Activated CD8-positive, alpha-beta T cell treated with anti-CD3 and anti-CD28 coated beads, Interleukin-2, amount 10 ng/mL, durations not matched to agents 7 days and 5 days (primary cell): ENCODE results near the gene KLHDC8A. TPM values are rescaled to one million over a fixed set of nuclear protein-coding genes. Genes with fewer than 3 reads are reported as not detected.

Experiments
- ATAC-seq: fragments of 150-1000 bp; cut with Tn5 transposase; one replicate; pipeline ENCODE4 v1.10.0; 2021; ENCODE audit warnings: moderate library complexity
- CTCF ChIA-PET: fragments of 350-600 bp; sonication (Branson Sonifier 250); formaldehyde crosslinking; loops from one replicate; lab custom pipeline; 2021; ENCODE audit warnings: antibody characterized with exemption; lab: Charles Lee
- POLR2A ChIA-PET: fragments of 350-600 bp; sonication (Branson Sonifier 250); formaldehyde crosslinking; loops from one replicate; lab custom pipeline; 2021; ENCODE audit warnings: antibody characterized with exemption; lab: Charles Lee
- DNase-seq: peaks from one replicate; pipeline ENCODE4 v3.0.0-alpha.2; 2020
- H3K27ac Mint-ChIP-seq: one replicate; pipeline ENCODE4 v1.8.0; 2021; ENCODE audit warnings: mild to moderate bottlenecking, mixed read lengths
- H3K27me3 Mint-ChIP-seq: one replicate; pipeline ENCODE4 v1.8.0; 2021; ENCODE audit warnings: low read depth, mixed read lengths
- H3K36me3 Mint-ChIP-seq: one replicate; pipeline ENCODE4 v1.8.0; 2021; ENCODE audit warnings: low read depth, mixed read lengths
- H3K4me1 Mint-ChIP-seq: one replicate; pipeline ENCODE4 v1.8.0; 2021; ENCODE audit warnings: low read depth, mixed read lengths
- H3K4me3 Mint-ChIP-seq: one replicate; pipeline ENCODE4 v1.8.0; 2021; ENCODE audit warnings: mild to moderate bottlenecking, mixed read lengths
- H3K9me3 Mint-ChIP-seq: one replicate; pipeline ENCODE4 v1.8.0; 2022; ENCODE audit warnings: mixed read lengths; ENCODE audit not compliant: insufficient read depth
- total RNA-seq, 2 experiments: library from RNA; stranded (reverse); gene quantifications; one replicate each; pipeline ENCODE4 v1.2.3, GENCODE V29; 2021

Gene KLHDC8A
- total RNA-seq, 2 experiments from 2014 or later, result not detected

DNA sequence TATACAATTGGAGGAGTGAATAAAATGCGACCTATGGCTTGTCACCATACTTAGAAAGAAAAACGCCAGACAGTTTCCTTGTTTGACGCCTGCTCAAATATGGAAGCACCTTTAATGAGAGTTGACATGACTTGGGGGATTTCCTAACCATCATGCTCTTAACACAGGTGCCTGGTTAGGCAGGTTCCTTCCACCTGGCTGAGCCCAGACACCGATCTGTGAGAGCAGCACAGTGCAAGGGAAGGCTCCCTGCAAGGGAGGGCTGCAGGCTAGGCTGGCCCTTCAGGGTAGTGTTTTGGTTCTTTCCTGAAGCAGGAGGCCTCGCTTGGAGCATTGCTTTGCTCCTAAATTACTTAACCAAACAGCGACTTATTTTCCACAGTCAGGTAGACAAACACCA is 24.6 kb upstream of the KLHDC8A start:
- no peaks in the 10 kb centered on the region for H3K4me1 Mint-ChIP-seq
- H3K27me3 Mint-ChIP-seq, result peaks cover 4% of the 10 kb centered on the region
- DNase-seq, result no peak
- H3K9me3 Mint-ChIP-seq, result no peaks in the 10 kb centered on the region
- ChIA-PET CTCF (interaction anchor here (0.8 to 1.2 kb wide), 4 partner anchors 16 to 104 kb away, joined by 3 to 7 read pairs (median 4); no protein-coding TSS in a partner anchor), POLR2A (no interaction called here)
- no peak overlapping the region for H3K4me3 Mint-ChIP-seq
- H3K27ac Mint-ChIP-seq, result no peak overlapping the region
- no peak for ATAC-seq
- H3K36me3 Mint-ChIP-seq, result no peaks in the 10 kb centered on the region

DNA sequence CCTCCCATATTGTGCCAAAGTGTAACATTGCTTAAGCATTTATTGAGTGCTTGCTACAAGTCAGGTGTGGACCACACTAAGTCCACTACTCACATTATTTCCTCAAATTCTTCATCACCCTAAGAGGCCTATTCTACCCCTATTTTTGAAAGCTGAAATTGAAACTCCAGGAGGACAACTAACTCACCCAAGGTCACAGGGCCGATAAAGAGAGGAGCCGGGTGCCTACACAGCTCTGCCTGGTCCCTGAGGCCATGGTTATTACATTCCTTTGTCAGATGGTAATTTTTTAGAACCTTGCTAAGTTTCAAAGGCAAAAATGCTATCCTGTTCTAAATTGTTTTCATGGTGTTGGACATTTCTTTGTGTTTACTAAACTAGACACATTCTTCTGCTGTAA is 24.2 kb upstream of the KLHDC8A start:
- Mint-ChIP-seq H3K27ac (no peak overlapping the region), H3K4me3 (no peak overlapping the region), H3K9me3 (no peaks in the 10 kb centered on the region), H3K4me1 (no peaks in the 10 kb centered on the region), H3K27me3 (peaks cover 9% of the 10 kb centered on the region), H3K36me3 (no peaks in the 10 kb centered on the region)
- ATAC-seq (no peak), DNase-seq (no peak)
- POLR2A ChIA-PET, result no interaction called here
- CTCF ChIA-PET, result interaction anchor here (0.8 to 1.2 kb wide), 5 partner anchors 16 to 106 kb away, joined by 3 to 7 read pairs (median 3); no protein-coding TSS in a partner anchor

DNA sequence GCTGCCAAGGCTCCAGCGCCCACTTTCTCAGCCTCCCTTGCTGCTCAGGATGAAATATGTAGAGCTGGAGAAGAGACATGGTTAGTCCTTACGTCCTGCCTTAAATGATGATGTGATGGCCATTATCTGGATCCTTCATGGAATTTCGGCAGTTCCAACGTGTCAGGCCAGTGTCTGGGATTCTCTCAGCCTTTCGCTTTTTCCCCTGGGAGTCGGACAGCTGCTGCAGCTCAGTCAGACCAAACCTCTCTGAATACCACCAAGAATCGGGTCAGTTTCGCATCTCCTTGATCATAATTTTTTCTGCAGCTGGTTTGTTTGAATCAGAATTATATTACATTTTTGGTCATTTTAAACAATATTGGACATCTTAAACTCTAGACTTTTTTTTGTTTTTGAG is 22.3 kb upstream of the KLHDC8A start:
- ChIA-PET CTCF (no interaction called here), POLR2A (no interaction called here)
- no peak for DNase-seq

DNA sequence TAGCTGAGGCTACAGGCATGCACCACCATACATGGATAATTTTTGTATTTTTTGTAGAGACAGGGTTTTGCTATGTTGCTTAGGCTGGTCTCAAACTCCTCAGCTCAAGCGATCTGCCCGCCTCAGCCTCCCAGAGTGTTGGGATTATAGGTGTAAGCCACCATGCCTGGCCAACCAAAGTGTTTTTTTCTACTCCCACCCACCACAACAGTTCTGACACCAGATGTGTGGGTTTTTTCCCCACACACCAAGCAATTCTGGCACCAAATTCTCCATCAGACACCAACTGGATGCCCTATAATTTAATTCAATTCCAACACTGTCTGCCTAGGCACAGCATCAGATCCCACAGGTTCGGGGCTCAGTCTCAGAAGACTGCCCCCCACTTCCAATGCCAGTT is 20.6 kb upstream of the KLHDC8A start:
- no peak for DNase-seq
- POLR2A ChIA-PET, result no interaction called here
- ATAC-seq, result no peak
- Mint-ChIP-seq H3K36me3 (no peaks in the 10 kb centered on the region), H3K9me3 (no peaks in the 10 kb centered on the region), H3K4me3 (no peak overlapping the region), H3K27ac (no peak overlapping the region), H3K4me1 (peaks cover 5% of the 10 kb centered on the region), H3K27me3 (peaks cover 29% of the 10 kb centered on the region)
- CTCF ChIA-PET, result interaction anchor here (0.9 kb wide), 1 partner anchor 23 kb away, joined by 3 read pairs; no protein-coding TSS in a partner anchor

More for the DNA sequence above, 22.3 kb upstream of the KLHDC8A start:
- no peak for ATAC-seq
- no peak overlapping the region for H3K4me3 Mint-ChIP-seq
- no peaks in the 10 kb centered on the region for H3K9me3 Mint-ChIP-seq
- H3K27me3 Mint-ChIP-seq, result peaks cover 18% of the 10 kb centered on the region
- H3K27ac Mint-ChIP-seq, result no peak overlapping the region
- no peaks in the 10 kb centered on the region for H3K36me3 Mint-ChIP-seq
- peaks cover 2% of the 10 kb centered on the region for H3K4me1 Mint-ChIP-seq

DNA sequence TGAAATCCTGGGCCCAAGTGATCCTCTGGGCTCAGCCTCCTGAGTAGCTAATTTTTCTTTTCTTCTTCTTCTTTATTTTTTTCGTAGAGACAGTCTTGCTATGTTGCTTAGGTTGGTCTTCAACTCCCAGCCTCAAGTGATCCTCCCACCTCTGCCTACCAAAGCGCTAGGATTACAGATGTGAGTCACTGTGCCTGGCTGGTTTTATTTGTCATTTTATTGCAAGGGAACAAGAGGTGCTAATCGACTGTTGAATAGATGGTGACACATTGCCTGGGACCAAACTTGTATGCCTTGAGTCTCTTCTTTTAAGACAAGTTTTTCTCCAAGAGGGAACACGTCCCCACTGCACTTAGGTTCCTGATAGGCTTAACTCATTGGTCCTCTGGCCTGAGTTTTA is 20.0 kb upstream of the KLHDC8A start:
- Mint-ChIP-seq H3K4me1 (peaks cover 5% of the 10 kb centered on the region), H3K27me3 (peaks cover 30% of the 10 kb centered on the region), H3K4me3 (no peak overlapping the region), H3K27ac (no peak overlapping the region), H3K36me3 (no peaks in the 10 kb centered on the region), H3K9me3 (no peaks in the 10 kb centered on the region)
- DNase-seq, result no peak
- ATAC-seq, result no peak
- ChIA-PET CTCF (interaction anchor here (0.9 kb wide), 1 partner anchor 22 kb away, joined by 3 read pairs; no protein-coding TSS in a partner anchor), POLR2A (no interaction called here)

DNA sequence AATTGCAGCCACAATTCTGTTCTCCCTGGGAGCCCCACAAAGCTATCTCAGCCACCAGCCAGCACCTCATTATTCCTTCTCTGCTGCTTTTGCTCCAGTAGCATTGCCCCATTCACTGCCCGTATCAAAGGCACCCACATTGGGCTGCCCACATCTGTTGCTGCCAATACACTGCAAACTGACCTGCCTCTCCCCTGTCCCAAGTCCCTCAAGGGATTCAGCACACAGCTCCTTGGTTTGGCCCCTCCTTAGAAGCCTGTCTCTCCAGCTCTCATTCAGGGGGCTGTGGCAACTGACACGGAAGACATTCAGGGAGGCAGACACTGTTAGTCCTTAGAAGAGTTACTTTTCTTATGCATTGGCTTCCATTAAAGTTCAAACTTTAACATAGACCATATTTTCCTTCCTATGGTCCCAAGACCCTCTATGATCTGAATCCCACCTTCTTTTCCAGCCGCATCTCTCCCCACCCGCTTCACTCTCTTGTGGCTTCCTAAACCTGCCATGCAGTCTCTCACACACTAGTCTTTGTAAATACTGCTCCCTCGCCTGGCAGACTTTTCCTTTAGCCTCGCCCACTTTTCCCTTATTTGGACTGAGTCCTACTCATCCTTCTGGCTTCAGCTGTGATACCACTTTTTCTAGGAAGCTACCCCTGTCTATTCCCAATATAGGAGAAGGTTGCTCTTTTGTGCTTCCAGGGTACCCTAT is 19.3 kb upstream of the KLHDC8A start:
- Mint-ChIP-seq H3K4me3 (no peak overlapping the region), H3K27me3 (peaks cover 32% of the 10 kb centered on the region), H3K4me1 (peaks cover 5% of the 10 kb centered on the region), H3K27ac (no peak overlapping the region), H3K36me3 (no peaks in the 10 kb centered on the region), H3K9me3 (no peaks in the 10 kb centered on the region)
- no peak for ATAC-seq
- no peak for DNase-seq
- POLR2A ChIA-PET, result no interaction called here
- CTCF ChIA-PET, result no interaction called here

DNA sequence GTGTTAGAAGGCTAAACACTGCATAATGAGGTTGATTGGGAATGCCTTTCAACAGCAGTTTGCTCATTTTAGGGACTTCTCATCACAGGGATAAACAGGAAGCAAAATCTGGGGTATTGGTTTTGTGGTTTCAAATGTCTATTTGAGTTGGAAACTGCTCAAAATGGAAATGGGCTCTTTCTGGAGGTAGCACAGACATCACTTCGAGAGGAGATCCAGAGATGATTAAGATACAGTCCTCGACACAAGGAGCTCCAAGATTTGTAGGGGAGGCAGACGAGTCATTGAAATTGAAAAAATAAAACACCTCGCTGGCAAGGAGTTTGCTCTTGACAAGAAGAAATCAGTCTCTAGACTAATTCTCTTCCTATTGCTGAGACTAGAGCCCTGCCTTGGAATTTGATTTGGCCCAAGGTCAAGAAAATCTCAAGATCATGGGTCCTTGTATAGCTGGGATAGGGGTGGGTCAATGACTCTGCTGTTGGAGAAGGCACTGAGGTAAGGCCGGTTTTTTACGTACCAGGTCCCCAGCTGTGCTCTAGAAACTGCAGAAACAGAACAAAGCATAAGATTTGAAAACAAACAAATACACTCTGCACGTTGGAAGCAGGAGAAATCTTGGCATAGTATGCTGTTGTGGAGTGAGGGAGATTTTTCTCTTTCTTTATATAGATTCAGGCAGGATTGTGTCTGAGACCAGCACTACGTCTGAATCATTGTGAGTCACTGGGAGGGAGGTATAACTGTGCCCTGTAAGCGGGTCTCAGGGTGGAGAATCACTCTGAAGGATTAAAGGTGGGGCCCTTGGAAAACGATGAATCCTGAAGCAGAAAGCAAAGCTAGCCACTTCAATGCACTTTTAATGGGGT is 17.7 kb upstream of the KLHDC8A start:
- DNase-seq (no peak), ATAC-seq (no peak)
- CTCF ChIA-PET, result interaction anchor here (1.3 kb wide), 2 partner anchors 20 to 23 kb away, joined by 5 to 6 read pairs; no protein-coding TSS in a partner anchor
- Mint-ChIP-seq H3K27me3 (peaks cover 34% of the 10 kb centered on the region), H3K4me3 (no peak overlapping the region), H3K27ac (no peak overlapping the region), H3K36me3 (no peaks in the 10 kb centered on the region), H3K9me3 (no peaks in the 10 kb centered on the region), H3K4me1 (peaks cover 5% of the 10 kb centered on the region)
- POLR2A ChIA-PET, result no interaction called here

DNA sequence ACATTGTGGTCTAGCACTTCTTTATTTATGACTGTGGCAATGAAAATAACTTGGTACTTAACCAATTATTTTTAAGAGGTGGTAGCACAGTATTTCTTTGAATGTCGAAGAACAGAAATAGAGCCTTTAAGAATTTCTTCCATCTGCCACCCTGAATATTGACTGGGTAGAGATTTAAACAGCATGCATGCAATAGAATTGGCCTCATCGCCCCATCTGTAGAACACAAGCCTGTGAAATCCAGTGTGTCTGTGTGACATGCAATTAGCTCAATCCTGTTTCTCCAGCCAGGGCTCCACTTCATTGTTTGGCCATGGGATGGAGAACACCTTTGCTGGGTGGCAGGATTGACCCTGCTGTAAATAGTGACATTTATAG is 17.1 kb upstream of the KLHDC8A start:
- ATAC-seq, result no peak
- no peak for DNase-seq
- peaks cover 5% of the 10 kb centered on the region for H3K4me1 Mint-ChIP-seq
- H3K9me3 Mint-ChIP-seq, result no peaks in the 10 kb centered on the region
- H3K27ac Mint-ChIP-seq, result no peak overlapping the region
- ChIA-PET POLR2A (no interaction called here), CTCF (interaction anchor here (2.4 kb wide), 1 partner anchor 20 kb away, joined by 11 read pairs; no protein-coding TSS in a partner anchor)
- peaks cover 32% of the 10 kb centered on the region for H3K27me3 Mint-ChIP-seq
- no peaks in the 10 kb centered on the region for H3K36me3 Mint-ChIP-seq
- no peak overlapping the region for H3K4me3 Mint-ChIP-seq

DNA sequence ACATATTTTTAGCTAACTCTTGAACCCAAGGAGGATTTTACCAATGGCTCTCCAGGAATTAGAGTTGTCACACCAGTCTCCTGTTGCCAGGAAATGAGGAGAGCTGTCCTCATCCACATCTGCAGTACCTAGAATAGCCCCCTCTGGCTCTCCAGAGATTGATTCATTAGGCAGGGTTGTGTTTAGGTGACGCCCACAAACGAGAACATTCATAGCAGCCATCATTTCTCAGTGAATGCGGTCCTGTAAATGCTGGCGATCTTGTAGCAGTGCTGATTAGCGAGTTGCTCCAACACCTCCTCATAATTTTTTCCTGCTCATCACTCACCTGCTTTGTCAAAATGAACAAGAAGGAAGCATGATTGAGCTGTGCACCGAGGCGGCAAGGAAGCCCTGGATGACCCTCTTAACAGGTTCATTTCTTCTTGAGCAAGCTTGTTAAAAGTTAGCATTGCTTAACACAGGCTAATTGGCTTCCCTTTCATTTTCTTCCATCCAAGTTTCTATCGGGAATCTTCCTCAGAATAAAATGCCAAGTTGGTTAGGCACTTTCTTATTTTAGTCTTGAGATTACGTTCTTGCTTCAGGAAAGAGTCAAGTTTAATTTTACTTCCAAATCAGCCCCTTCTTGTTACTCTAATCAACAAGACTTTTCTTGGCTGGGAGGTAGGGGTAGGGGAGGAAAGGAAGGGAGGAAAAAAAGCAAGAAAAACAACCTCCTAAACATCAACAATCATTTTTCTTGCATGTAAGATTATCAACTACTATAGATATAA is 16.5 kb upstream of the KLHDC8A start:
- Mint-ChIP-seq H3K27ac (no peak overlapping the region), H3K9me3 (no peaks in the 10 kb centered on the region), H3K4me3 (no peak overlapping the region), H3K36me3 (no peaks in the 10 kb centered on the region), H3K27me3 (peaks cover 32% of the 10 kb centered on the region), H3K4me1 (peaks cover 5% of the 10 kb centered on the region)
- CTCF ChIA-PET, result interaction anchor here (2.4 kb wide), 1 partner anchor 19 kb away, joined by 11 read pairs; no protein-coding TSS in a partner anchor
- POLR2A ChIA-PET, result no interaction called here
- ATAC-seq (no peak), DNase-seq (no peak)

DNA sequence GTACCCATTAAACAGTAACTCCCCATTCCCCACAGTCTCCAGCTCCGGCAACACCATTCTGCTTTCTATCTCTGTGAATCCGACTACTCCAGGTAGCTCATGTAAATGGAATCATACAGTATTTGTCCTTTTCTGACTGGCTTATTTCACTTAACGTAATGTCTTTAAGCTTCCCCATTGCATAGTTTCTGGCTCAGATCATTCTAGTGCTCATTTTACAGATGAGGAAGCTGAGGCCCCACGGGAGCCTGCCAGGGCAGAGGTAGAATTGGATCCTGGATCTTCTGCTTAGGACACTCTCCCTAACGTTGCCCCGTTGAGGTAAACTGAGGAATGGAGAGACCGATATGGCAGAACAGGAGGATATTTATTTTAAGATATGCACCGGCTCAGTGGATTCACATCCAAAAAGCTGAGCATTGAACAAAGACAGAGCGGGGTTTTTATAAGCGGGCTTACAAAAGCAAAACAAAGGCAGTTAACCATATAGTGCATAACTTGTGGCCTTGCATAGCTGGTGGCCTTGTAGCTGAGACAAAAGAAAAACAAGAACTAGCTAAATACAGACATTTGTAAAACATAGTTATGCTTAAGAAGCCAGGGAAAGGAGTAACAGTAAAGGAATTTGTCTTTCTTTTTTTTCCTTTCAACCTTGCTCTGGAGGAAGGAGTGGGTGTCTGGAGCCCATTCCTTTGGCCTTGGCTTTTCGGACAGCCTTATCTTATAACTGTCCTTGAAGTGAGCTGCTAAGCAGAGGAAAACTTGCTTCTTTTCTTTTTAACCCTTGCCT is 15.3 kb upstream of the KLHDC8A start:
- ATAC-seq, result no peak
- no peak overlapping the region for H3K27ac Mint-ChIP-seq
- H3K36me3 Mint-ChIP-seq, result no peaks in the 10 kb centered on the region
- H3K27me3 Mint-ChIP-seq, result peaks cover 32% of the 10 kb centered on the region
- H3K9me3 Mint-ChIP-seq, result no peaks in the 10 kb centered on the region
- CTCF ChIA-PET, result interaction anchor here (1.3 to 2.4 kb wide), 2 partner anchors 18 to 116 kb away, joined by 4 to 11 read pairs; no protein-coding TSS in a partner anchor
- no peak for DNase-seq
- H3K4me1 Mint-ChIP-seq, result peaks cover 5% of the 10 kb centered on the region
- no peak overlapping the region for H3K4me3 Mint-ChIP-seq
- POLR2A ChIA-PET, result no interaction called here

DNA sequence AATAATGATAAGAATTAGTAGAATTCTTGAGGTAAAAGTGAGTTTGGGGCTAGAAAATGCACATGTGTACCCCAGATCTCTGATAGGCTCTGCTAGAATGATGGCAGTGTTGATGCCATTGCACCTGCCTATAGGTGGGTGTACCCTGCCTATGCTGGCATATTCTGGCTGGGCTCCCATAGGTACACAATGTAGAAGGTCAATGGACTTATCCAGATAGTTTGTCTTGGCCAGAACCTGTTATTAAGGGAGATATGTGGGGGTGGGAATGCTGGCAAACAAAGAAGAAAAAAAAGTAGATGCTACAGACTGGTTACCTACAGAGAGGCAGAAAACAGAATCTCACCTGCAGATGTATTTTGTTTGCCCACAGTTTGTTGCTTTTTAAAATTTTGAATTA is 14.1 kb upstream of the KLHDC8A start:
- DNase-seq (no peak), ATAC-seq (no peak)
- H3K36me3 Mint-ChIP-seq, result no peaks in the 10 kb centered on the region
- CTCF ChIA-PET, result no interaction called here
- H3K27ac Mint-ChIP-seq, result no peak overlapping the region
- POLR2A ChIA-PET, result no interaction called here
- H3K27me3 Mint-ChIP-seq, result peaks cover 26% of the 10 kb centered on the region
- peaks cover 5% of the 10 kb centered on the region for H3K4me1 Mint-ChIP-seq
- no peak overlapping the region for H3K4me3 Mint-ChIP-seq
- H3K9me3 Mint-ChIP-seq, result no peaks in the 10 kb centered on the region
